C4-2B (cell line): ENCODE measurements around the gene CATSPERD.
"Not testable (repeated sequence)": the region's sequence is repeated elsewhere in the genome, so short reads cannot be mapped to it uniquely, and the experiment has no call there.

Experiments
- H3K27ac ChIP-seq: fragments of 450-650 bp; 2 replicates; pipeline ENCODE4 v1.5.1; 2017
- ZFX ChIP-seq: fragments of 450-650 bp; IDR thresholded peaks from 2 replicates; pipeline ENCODE4 v1.6.1; 2017
- TF ChIP-seq, protein P1 (sequence below): fragments of 450-650 bp; conservative IDR thresholded peaks from 2 replicates; pipeline ENCODE4 v1.5.1; 2017; ENCODE audit warnings: mild to moderate bottlenecking

CATSPERD gene

DNA sequence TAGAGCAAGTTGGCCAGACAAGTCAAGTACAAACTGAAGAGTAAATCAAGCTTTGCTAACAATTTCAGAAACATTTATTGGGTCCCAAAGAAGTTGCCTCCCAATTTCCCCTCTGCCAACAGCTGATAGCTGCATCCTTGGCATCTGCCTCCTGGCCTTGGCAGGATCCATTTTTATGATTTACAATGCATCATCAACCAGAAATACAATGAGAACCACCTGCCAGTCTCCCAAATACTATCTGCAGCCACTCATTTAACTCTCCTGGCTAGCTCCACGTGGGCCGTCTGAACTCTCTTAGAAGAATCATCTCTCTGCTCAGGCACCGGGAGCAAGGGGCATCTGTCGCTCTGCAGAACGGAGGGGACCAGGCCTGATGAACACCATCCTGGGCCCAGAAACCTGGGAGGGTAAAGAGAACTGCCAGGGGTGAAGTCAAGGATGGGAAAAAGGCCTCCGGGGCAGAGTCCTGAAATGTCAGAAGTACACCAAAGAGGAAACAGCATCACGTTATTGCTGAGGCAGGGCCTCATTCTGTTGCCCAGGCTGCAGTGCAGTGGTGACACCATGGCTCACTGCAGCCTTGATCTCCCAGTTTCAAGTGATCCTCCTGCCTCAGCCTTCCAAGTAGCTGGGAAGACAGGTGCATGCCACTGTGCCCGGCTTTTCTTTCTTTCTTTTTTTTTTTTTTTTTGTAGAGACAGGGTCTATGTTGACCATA, 3.1 kb upstream of the CATSPERD start:
- H3K27ac ChIP-seq, result peak overlapping the region; percentile 84; the same call in 1 of the 2 replicates
- TF ChIP-seq ZFX, result no peak
- TF ChIP-seq, protein P1, sequence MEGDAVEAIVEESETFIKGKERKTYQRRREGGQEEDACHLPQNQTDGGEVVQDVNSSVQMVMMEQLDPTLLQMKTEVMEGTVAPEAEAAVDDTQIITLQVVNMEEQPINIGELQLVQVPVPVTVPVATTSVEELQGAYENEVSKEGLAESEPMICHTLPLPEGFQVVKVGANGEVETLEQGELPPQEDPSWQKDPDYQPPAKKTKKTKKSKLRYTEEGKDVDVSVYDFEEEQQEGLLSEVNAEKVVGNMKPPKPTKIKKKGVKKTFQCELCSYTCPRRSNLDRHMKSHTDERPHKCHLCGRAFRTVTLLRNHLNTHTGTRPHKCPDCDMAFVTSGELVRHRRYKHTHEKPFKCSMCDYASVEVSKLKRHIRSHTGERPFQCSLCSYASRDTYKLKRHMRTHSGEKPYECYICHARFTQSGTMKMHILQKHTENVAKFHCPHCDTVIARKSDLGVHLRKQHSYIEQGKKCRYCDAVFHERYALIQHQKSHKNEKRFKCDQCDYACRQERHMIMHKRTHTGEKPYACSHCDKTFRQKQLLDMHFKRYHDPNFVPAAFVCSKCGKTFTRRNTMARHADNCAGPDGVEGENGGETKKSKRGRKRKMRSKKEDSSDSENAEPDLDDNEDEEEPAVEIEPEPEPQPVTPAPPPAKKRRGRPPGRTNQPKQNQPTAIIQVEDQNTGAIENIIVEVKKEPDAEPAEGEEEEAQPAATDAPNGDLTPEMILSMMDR, result no peak

DNA sequence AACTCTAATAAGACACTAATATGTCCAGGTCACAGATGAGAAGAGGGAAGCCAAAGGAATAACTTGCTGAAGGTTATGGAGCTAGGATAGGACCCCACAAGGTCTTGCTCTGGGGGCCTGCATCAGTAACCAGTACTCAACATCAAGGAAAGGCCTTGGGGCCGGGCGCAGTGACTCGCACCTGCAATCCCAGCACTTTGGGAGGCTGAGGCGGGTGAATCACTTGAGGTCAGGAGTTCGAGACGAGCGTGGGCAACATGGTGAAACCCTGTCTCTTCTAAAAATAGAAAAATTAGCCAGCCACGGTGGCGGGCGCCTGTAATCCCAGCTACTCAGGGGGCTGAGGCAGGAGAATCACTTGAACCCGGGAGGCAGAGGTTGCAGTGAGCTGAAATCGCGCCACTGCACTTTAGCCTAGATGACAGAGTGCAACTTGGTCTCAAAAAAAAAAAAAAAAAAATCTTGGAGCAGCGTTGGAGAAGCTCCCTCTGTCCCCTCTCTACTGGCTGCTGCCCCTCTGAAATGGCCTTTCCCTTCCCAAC, 2.3 kb upstream of the CATSPERD start:
- peak overlapping the region; percentile 84 for H3K27ac ChIP-seq

DNA sequence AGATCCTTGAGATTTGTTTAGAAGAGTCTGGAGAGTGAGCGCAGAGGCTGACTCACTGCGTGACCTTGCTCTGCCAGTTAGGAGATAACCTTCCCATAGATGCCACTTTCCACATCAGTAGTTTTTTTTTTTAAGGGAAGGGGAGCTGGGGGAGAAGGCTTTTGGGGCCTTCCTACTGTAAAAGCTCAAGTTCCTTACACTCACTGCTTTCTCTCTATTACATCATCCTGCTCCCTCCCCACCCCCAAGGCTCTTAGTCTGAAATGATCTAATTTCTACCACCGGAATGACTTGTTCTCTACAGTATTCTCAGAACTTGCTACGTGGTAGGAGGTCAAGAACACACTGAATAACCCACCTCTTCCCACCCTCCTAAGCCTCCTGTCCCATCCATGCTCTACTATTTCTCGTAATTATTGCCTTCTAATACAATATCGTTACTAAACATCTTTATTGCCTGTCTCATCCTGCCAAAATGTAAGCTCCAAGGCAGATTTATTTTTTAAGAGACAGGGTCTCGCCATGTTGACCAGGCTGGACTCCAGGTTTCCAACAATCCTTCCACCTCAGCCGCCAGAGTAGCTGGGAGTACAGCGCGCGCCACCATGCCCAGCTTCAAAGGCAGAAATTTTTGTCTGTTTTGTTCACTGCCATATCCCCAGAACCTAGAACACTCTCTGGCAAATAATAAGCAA, 1.7 kb upstream of the CATSPERD start:
- peak overlapping the region; percentile 84 for H3K27ac ChIP-seq
- TF ChIP-seq ZFX, result no peak
- TF ChIP-seq, protein P1, result no peak

More for the DNA sequence above, 2.3 kb upstream of the CATSPERD start:
- TF ChIP-seq, protein P1, result no peak
- no peak for TF ChIP-seq ZFX

DNA sequence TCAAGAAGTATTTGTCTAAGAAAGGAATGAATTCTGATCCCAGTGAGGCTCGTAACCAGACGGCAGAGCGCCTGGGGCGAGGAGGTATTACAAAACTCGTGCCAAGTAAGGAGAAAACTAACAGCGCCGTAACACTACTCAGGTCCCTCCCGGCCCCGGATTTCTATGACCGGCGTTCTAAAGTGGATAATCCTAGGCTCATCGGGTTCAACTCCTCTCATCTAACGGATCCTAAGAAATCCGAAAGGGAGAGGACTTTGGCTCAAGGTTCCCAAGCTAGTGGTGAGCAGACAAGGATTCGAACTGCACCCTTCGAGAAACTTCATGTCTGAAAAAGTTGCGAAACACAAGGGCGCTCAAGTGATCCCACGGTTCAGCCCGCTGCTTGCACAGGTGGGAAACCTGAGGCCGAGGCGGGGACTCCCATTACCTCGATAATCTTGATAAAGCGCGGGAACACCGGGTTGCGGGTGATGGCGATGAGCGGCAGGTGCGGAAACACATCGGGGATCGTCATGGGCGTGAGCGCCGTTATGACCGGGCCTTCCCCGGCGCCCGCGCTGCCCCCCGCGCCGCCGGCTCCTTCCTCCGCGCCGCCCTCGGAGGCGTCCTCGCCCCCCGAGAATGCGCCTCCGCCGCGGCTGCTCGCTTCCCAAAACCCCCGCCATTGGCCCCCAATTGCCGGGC, 1.0 kb upstream of the CATSPERD start:
- peak overlapping the region; percentile 84 for H3K27ac ChIP-seq
- no peak; the same call in 1 of the 2 replicates for TF ChIP-seq ZFX
- TF ChIP-seq, protein P1, result no peak

DNA sequence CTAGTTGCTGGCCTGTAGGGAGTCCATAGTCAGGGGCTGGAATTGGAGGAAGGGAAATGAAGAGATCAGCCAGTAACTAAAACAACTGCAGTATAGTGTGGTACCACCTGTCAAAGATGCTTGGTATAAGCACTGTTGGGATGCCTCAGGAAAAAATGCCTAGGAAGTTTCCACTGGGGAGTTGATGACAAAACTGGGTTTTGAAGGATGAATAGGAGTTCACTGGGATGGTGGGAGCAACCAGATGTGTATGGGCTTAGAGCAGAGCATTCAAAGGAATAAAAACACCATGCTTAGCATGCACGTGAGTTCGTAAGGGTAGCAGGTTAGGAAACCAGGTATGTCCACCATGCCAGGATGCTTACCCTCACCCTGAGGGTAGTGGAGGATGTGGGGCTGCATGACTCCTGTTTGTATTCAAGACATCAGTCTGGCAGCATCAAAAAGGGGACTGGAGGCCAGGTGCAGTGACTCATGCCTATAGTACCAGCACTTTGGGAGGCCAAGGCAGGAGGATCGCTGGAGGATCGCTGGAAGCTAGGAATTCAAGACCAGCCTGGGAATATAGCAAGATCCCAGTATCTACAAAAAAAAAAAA, 7.1 kb downstream of the CATSPERD start:
- no peak overlapping the region for H3K27ac ChIP-seq
- TF ChIP-seq, protein P1, result no peak
- TF ChIP-seq ZFX, result no peak

DNA sequence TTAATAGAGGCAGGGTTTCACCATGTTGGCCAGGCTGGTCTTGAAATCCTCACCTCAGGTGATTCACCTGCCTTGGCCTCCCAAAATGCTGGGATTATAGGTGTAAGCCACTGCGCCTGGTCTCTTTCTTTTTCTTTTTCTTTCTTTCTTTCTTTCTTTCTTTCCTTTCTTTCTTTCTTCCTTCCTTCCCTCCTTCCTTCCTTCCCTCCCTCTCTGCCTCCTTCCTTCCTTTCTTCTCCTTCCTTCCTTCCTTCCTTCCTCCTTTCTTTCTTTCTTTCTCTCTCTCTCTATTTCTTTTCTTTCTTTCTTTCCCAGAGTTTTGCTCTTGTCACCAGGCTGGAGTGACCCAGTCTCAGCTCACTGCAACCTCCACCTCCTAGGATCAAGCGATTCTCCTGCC, 12.7 kb downstream of the CATSPERD start:
- not testable (repeated sequence) for H3K27ac ChIP-seq

DNA sequence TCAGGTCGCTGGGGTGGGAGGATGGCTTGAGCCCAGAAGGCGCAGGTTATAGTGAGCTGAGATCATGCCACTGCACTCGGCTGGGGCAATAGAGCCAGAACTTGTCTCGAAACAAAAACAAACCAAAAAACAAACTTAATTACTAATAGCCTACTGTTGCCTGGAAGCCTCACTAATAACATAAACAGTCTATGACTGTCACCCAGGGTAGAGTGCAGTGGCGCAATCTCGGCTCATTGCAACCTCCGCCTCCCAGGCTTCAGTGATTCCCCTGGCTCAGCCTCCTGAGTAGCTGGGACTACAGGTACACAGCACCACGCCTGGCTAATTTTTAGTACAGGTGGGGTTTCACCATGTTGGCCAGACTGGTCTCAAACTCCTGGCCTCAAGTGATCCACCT, 18.0 kb downstream of the CATSPERD start:
- TF ChIP-seq, protein P1, result no peak
- TF ChIP-seq ZFX, result no peak
- no peak overlapping the region for H3K27ac ChIP-seq
